ENCODE data around the gene RCVRN.

Gene RCVRN

GRCh38 chr17:9855036-9855435, 50.0 kb downstream of the RCVRN start:
- no peak for TF ChIP-seq EZH2phosphoT487 (conservative IDR thresholded peaks at IDR 0.05; ENCODE audit: low read length)
- TF ChIP-seq CTCF (IDR thresholded peaks at IDR 0.05; ENCODE audit: insufficient read depth, low read length, poor library complexity, severe bottlenecking): no peak
- H3F3A ChIP-seq (ENCODE audit: insufficient read depth): no peaks in the 10 kb centered on the region
- no peak overlapping the region for H3K9ac ChIP-seq (ENCODE audit: low read length)
- no peaks in the 10 kb centered on the region for H3K36me3 ChIP-seq (ENCODE audit: low read length)
- no peaks in the 10 kb centered on the region for H3K9me3 ChIP-seq (ENCODE audit: insufficient read depth, low read length)
- no peaks in the 10 kb centered on the region for H3K9me2 ChIP-seq (replicated peaks; ENCODE audit: insufficient read depth, low read length)
- no peaks in the 10 kb centered on the region for H4K20me1 ChIP-seq (ENCODE audit: low read depth, low read length)
- no peaks in the 10 kb centered on the region for H3K27me3 ChIP-seq (ENCODE audit: low read length)
- no peak overlapping the region for H3K27ac ChIP-seq (ENCODE audit: low read depth, low read length)
- H2AFZ ChIP-seq (ENCODE audit: low read depth, low read length, severe bottlenecking): no peak overlapping the region
- H3K79me2 ChIP-seq (ENCODE audit: insufficient read depth, low read length): no peaks in the 10 kb centered on the region
- no peak overlapping the region for H3K4me3 ChIP-seq (ENCODE audit: insufficient read depth, low read length, poor library complexity, severe bottlenecking)
- no peak overlapping the region for H3K4me2 ChIP-seq (ENCODE audit: low read depth, low read length, poor library complexity, severe bottlenecking)

DNA sequence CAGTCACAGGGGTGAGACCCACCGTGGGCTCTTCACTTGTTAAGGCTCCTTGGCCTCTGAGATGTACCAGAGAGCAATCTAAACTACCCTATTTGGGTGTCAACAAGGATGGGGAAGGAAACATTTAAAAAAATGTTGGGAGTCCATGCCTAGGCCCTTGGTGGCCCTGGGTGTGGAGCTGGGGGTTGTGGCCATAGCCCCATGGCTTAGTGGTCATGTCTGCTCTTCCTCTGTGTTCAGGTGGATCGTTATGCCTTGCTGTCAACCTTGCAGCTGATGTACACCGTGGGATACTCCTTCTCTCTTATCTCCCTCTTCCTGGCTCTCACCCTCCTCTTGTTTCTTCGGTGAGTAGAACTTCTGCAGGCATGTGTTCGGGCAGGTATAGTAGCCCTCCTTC, 50.8 kb downstream of the RCVRN start:
- no peak overlapping the region for H3K27ac ChIP-seq (ENCODE audit: low read depth, low read length)
- H3K9me2 ChIP-seq (replicated peaks; ENCODE audit: insufficient read depth, low read length): no peaks in the 10 kb centered on the region
- no peak for TF ChIP-seq EZH2phosphoT487 (conservative IDR thresholded peaks at IDR 0.05; ENCODE audit: low read length)
- TF ChIP-seq CTCF (IDR thresholded peaks at IDR 0.05; ENCODE audit: insufficient read depth, low read length, poor library complexity, severe bottlenecking): no peak
- H3K79me2 ChIP-seq (ENCODE audit: insufficient read depth, low read length): no peaks in the 10 kb centered on the region
- no peaks in the 10 kb centered on the region for H3K27me3 ChIP-seq (ENCODE audit: low read length)
- H3K36me3 ChIP-seq (ENCODE audit: low read length): no peaks in the 10 kb centered on the region
- no peaks in the 10 kb centered on the region for H3K9me3 ChIP-seq (ENCODE audit: insufficient read depth, low read length)
- no peak overlapping the region for H3K9ac ChIP-seq (ENCODE audit: low read length)
- H3K4me2 ChIP-seq (ENCODE audit: low read depth, low read length, poor library complexity, severe bottlenecking): no peak overlapping the region
- H4K20me1 ChIP-seq (ENCODE audit: low read depth, low read length): no peaks in the 10 kb centered on the region
- H3K4me3 ChIP-seq (ENCODE audit: insufficient read depth, low read length, poor library complexity, severe bottlenecking): no peak overlapping the region
- H3F3A ChIP-seq (ENCODE audit: insufficient read depth): no peaks in the 10 kb centered on the region
- no peak overlapping the region for H2AFZ ChIP-seq (ENCODE audit: low read depth, low read length, severe bottlenecking)

- TF ChIP-seq CTCF (IDR thresholded peaks at IDR 0.05; ENCODE audit: insufficient read depth, low read length, poor library complexity, severe bottlenecking): no peak
- TF ChIP-seq EZH2phosphoT487 (conservative IDR thresholded peaks at IDR 0.05; ENCODE audit: low read length): no peak
- H3K27ac ChIP-seq (ENCODE audit: low read depth, low read length): no peak overlapping the region
- no peaks in the 10 kb centered on the region for H3K9me2 ChIP-seq (replicated peaks; ENCODE audit: insufficient read depth, low read length)
- H3K36me3 ChIP-seq (ENCODE audit: low read length): no peaks in the 10 kb centered on the region
- no peaks in the 10 kb centered on the region for H3K9me3 ChIP-seq (ENCODE audit: insufficient read depth, low read length)
- no peaks in the 10 kb centered on the region for H4K20me1 ChIP-seq (ENCODE audit: low read depth, low read length)
- H3F3A ChIP-seq (ENCODE audit: insufficient read depth): no peaks in the 10 kb centered on the region
- no peak overlapping the region for H3K4me3 ChIP-seq (ENCODE audit: insufficient read depth, low read length, poor library complexity, severe bottlenecking)
- no peak overlapping the region for H3K9ac ChIP-seq (ENCODE audit: low read length)
- no peaks in the 10 kb centered on the region for H3K79me2 ChIP-seq (ENCODE audit: insufficient read depth, low read length)
- no peaks in the 10 kb centered on the region for H3K27me3 ChIP-seq (ENCODE audit: low read length)
- no peak overlapping the region for H2AFZ ChIP-seq (ENCODE audit: low read depth, low read length, severe bottlenecking)
- no peak overlapping the region for H3K4me2 ChIP-seq (ENCODE audit: low read depth, low read length, poor library complexity, severe bottlenecking)
These were observed 54.9 kb downstream of the RCVRN start for GRCh38 chr17:9850151-9850550.
